BE2C (cell line): Measurements from ENCODE around the gene SKA1.

Experiments used
- DNase-seq: peaks from one replicate; pipeline ENCODE4 v3.0.0-alpha.2; 2020
- H3K27me3 ChIP-seq: fragments of 250-450 bp; sonication (Bioruptor Pico); 2 replicates; pipeline ENCODE4 v1.5.1; 2020; ENCODE audit warnings: mild to moderate bottlenecking
- H3K36me3 ChIP-seq: fragments of 250-450 bp; sonication (Bioruptor Pico); 2 replicates; pipeline ENCODE4 v1.5.1; 2020; ENCODE audit warnings: mild to moderate bottlenecking
- H3K4me1 ChIP-seq: fragments of 250-450 bp; sonication (Bioruptor Pico); 2 replicates; pipeline ENCODE4 v1.5.1; 2020
- H3K4me3 ChIP-seq: 2 replicates; pipeline ENCODE4 v1.5.1; 2011; ENCODE audit warnings: low read depth, low read length
- H3K9me3 ChIP-seq: fragments of 250-450 bp; sonication (Bioruptor Pico); 2 replicates; pipeline ENCODE4 v1.5.1; 2020
- TF ChIP-seq, protein P1 (sequence below): IDR thresholded peaks from 2 replicates; pipeline ENCODE4 v1.5.1; 2012; ENCODE audit warnings: mild to moderate bottlenecking, low read depth, low read length

Gene SKA1

DNA sequence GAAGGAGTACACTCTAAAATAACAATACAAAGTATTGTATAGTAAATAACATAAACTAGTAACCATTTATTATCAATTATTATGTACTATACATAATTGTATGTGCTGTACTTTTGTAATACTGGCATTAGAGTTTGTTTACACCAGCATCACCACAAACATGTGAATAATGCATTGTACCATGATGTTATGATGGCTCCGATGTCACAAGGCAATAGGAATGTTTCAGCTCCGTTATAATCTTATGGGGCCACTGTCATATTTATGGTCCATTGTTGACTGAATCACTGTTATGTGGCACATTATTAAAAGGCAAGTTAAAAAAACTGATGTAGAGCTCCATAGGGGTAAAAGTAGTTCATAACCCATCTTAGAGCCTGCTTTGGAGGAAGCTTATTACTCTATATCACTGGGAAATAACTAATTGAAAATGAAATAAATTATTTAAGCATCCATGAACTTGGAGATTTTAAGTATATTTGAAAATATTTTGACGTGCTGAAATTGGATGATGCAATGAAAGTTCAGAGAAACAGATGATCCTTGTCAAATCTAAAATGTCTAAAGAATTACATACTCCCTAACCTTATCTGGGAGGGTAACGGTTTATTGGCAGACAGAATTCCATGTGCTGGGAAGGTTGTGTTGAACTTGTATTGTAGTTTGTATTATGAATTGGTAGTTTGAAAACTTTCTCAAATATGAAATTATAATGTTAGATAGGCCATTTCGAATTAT is 2.4 kb downstream of the SKA1 start:
- TF ChIP-seq, protein P1, sequence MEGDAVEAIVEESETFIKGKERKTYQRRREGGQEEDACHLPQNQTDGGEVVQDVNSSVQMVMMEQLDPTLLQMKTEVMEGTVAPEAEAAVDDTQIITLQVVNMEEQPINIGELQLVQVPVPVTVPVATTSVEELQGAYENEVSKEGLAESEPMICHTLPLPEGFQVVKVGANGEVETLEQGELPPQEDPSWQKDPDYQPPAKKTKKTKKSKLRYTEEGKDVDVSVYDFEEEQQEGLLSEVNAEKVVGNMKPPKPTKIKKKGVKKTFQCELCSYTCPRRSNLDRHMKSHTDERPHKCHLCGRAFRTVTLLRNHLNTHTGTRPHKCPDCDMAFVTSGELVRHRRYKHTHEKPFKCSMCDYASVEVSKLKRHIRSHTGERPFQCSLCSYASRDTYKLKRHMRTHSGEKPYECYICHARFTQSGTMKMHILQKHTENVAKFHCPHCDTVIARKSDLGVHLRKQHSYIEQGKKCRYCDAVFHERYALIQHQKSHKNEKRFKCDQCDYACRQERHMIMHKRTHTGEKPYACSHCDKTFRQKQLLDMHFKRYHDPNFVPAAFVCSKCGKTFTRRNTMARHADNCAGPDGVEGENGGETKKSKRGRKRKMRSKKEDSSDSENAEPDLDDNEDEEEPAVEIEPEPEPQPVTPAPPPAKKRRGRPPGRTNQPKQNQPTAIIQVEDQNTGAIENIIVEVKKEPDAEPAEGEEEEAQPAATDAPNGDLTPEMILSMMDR = no peak
- Histone ChIP-seq H3K4me3 (no peak overlapping the region), H3K36me3 (no peaks in the 10 kb centered on the region), H3K27me3 (no peaks in the 10 kb centered on the region), H3K9me3 (no peaks in the 10 kb centered on the region), H3K4me1 (no peaks in the 10 kb centered on the region)
- no peak for DNase-seq

- Histone ChIP-seq H3K9me3 (no peaks in the 10 kb centered on the region), H3K4me1 (no peaks in the 10 kb centered on the region), H3K36me3 (no peaks in the 10 kb centered on the region), H3K4me3 (no peak overlapping the region), H3K27me3 (no peaks in the 10 kb centered on the region)
- TF ChIP-seq, protein P1 = no peak
- no peak for DNase-seq
Measured at GRCh38 chr18:50388988-50389387, 14.1 kb downstream of the SKA1 start.

DNA sequence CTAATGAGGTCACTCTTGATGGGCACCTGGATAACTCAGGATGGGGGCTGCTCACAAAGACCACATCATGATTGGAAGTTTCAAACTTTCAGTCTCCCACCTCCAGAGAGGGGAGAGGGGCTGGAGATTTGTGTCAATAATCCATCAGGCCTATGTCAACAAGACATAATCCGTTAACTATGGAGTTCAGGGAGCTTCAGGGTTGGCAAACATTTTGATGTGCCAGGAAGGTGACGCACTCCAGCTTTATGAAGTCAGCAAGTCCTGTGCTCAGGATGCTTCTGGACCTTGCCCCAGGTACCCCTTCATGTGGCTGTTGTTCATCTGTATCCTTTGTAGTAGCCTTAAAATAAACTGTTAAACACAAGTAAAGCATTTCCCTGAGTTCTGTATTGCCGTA is 19.0 kb downstream of the SKA1 start:
- H3K4me3 ChIP-seq = no peak overlapping the region
- H3K27me3 ChIP-seq = no peaks in the 10 kb centered on the region
- TF ChIP-seq, protein P1 = no peak
- DNase-seq = no peak
- H3K36me3 ChIP-seq = no peaks in the 10 kb centered on the region
- H3K9me3 ChIP-seq = no peaks in the 10 kb centered on the region
- no peaks in the 10 kb centered on the region for H3K4me1 ChIP-seq

DNA sequence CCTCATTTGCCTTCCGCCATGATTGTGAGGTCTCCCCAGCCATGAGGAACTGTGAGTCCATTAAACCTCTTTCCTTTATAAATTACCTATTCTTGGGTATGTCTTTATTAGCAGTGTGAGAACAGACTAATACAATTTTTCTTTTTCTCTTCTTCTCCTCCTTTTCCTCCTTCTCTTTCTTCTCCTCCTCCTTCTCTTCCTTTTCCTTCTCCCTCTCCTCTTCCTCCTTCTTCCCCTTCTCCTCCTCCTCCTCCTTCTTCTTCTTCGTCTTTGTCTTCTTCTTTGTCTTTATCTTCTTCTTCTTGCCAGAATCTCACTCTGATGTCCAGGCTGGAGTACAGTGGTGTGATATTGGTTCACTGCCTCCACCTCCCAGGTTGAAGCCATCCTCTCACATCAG is 20.2 kb downstream of the SKA1 start:
- TF ChIP-seq, protein P1 = no peak
- DNase-seq = no peak
- Histone ChIP-seq H3K9me3 (no peaks in the 10 kb centered on the region), H3K36me3 (no peaks in the 10 kb centered on the region), H3K4me1 (no peaks in the 10 kb centered on the region), H3K27me3 (no peaks in the 10 kb centered on the region), H3K4me3 (no peak overlapping the region)

- no peak for DNase-seq
- TF ChIP-seq, protein P1 = no peak
- Histone ChIP-seq H3K4me3 (no peak overlapping the region), H3K9me3 (no peaks in the 10 kb centered on the region), H3K27me3 (no peaks in the 10 kb centered on the region), H3K36me3 (no peaks in the 10 kb centered on the region), H3K4me1 (no peaks in the 10 kb centered on the region)
Measured at GRCh38 chr18:50396005-50396660, 21.3 kb downstream of the SKA1 start.

- no peak for DNase-seq
- H3K27me3 ChIP-seq = no peaks in the 10 kb centered on the region
- H3K4me1 ChIP-seq = no peaks in the 10 kb centered on the region
- no peaks in the 10 kb centered on the region for H3K36me3 ChIP-seq
- no peaks in the 10 kb centered on the region for H3K9me3 ChIP-seq
- no peak overlapping the region for H3K4me3 ChIP-seq
- TF ChIP-seq, protein P1 = no peak
Measured at GRCh38 chr18:50397023-50397422, 22.2 kb downstream of the SKA1 start.
